SK-N-SH (cell line): ENCODE measurements around the gene POU4F3. TPM values are rescaled to one million over a fixed set of nuclear protein-coding genes. Genes with fewer than 3 reads are reported as not detected.

Experiments used
- CTCF ChIA-PET: fragments of 300-600, 350-600 bp; formaldehyde crosslinking; extraction: SDS; loops from one replicate; lab custom pipeline; 2021; lab: Yijun Ruan, JAX
- POLR2A ChIA-PET: fragments of 350-600 bp; sonication (Branson Sonifier 250); formaldehyde crosslinking; extraction: SDS; loops from one replicate; lab custom pipeline; 2020; ENCODE audit warnings: antibody characterized with exemption, inconsistent platforms; lab: Yijun Ruan, JAX
- DNase-seq: peaks from one replicate; pipeline ENCODE4 v3.0.0; 2012
- H2AFZ ChIP-seq: fragments of 200-600 bp; sonication (generic); 2 replicates; pipeline ENCODE4 v1.8.1; 2016; ENCODE audit warnings: antibody characterized with exemption, mild to moderate bottlenecking, low read depth
- H3F3A ChIP-seq: fragments of 200-600 bp; sonication (generic); replicated peaks from 2 replicates; pipeline ENCODE3; 2016; ENCODE audit warnings: antibody characterized with exemption, mild to moderate bottlenecking; ENCODE audit not compliant: insufficient read depth
- H3K27ac ChIP-seq, 2 experiments: fragments of 200-500 bp in 1 of 2; fragments of 200-600 bp in 1 of 2; sonication (Bioruptor generic) in 1 of 2; sonication (generic), shearing (Covaris generic) in 1 of 2; 2 replicates each; pipeline versions ENCODE4 v1.5.1 to v1.6.1; 2014 to 2016; ENCODE audit warnings: low read depth in 2 of 2, inconsistent platforms in 1 of 2, low read length in 1 of 2, mild to moderate bottlenecking in 1 of 2, mixed read lengths in 1 of 2
- H3K27me3 ChIP-seq: fragments of 200-600 bp; sonication (generic), shearing (Covaris generic); 2 replicates; pipeline ENCODE4 v1.6.1; 2016; ENCODE audit warnings: mixed run types; ENCODE audit not compliant: insufficient read depth
- H3K36me3 ChIP-seq, 2 experiments: fragments of 200-500 bp in 1 of 2; fragments of 200-600 bp in 1 of 2; sonication (Bioruptor generic) in 1 of 2; sonication (generic) in 1 of 2; replicated peaks in 1 of 2; 2 replicates each; pipeline versions ENCODE3 to v1.5.1; 2014 to 2016; ENCODE audit warnings: low read length in 1 of 2, mild to moderate bottlenecking in 1 of 2; ENCODE audit not compliant: insufficient read depth in 2 of 2, control insufficient read depth in 1 of 2
- H3K4me1 ChIP-seq, 2 experiments: fragments of 200-500 bp in 1 of 2; fragments of 200-600 bp in 1 of 2; sonication (Bioruptor generic) in 1 of 2; sonication (generic), shearing (Covaris generic) in 1 of 2; 2 replicates each; pipeline versions ENCODE4 v1.5.1 to v1.6.1; 2014 to 2016; ENCODE audit warnings: low read depth in 1 of 2, low read length in 1 of 2, mixed run types in 1 of 2; ENCODE audit not compliant: insufficient read depth in 2 of 2, control insufficient read depth in 1 of 2
- H3K4me2 ChIP-seq: fragments of 200-600 bp; sonication (generic), shearing (Covaris generic); 2 replicates; pipeline ENCODE4 v1.6.1; 2017; ENCODE audit warnings: mixed run types
- H3K4me3 ChIP-seq, 2 experiments: fragments of 200-500 bp in 1 of 2; fragments of 200-600 bp in 1 of 2; sonication (Bioruptor generic) in 1 of 2; sonication (generic), shearing (Covaris generic) in 1 of 2; 2 replicates each; pipeline versions ENCODE4 v1.5.1 to v1.8.1; 2014 to 2016; ENCODE audit warnings: low read depth in 2 of 2, inconsistent platforms in 1 of 2, low read length in 1 of 2, mild to moderate bottlenecking in 1 of 2, mixed read lengths in 1 of 2, moderate library complexity in 1 of 2
- H3K79me2 ChIP-seq: fragments of 200-600 bp; sonication (generic); 2 replicates; pipeline ENCODE4 v1.8.1; 2017; ENCODE audit warnings: mild to moderate bottlenecking; ENCODE audit not compliant: insufficient read depth
- H3K9ac ChIP-seq: fragments of 200-600 bp; sonication (generic); 2 replicates; pipeline ENCODE4 v1.6.1; 2017; ENCODE audit warnings: mixed run types
- H3K9me2 ChIP-seq: fragments of 200-600 bp; sonication (generic); 2 replicates; pipeline ENCODE4 v1.6.1; 2017; ENCODE audit warnings: mixed run types
- H3K9me3 ChIP-seq: fragments of 200-600 bp; sonication (generic); 2 replicates; pipeline ENCODE4 v1.6.1; 2017; ENCODE audit warnings: mixed run types, mild to moderate bottlenecking, moderate library complexity
- H4K20me1 ChIP-seq: fragments of 200-600 bp; sonication (generic); 2 replicates; pipeline ENCODE4 v1.6.1; 2017; ENCODE audit warnings: mild to moderate bottlenecking, mixed run types; ENCODE audit not compliant: insufficient read depth
- CHD2 ChIP-seq: fragments of 150-350 bp; IDR thresholded peaks from 2 replicates; pipeline ENCODE4 v1.6.1; 2018; ENCODE audit warnings: low read length; ENCODE audit not compliant: partially characterized antibody
- CTCF ChIP-seq: fragments of 200-600 bp; sonication (generic); IDR thresholded peaks from 2 replicates; pipeline ENCODE4 v1.6.1; 2017; ENCODE audit warnings: antibody characterized with exemption, mild to moderate bottlenecking, moderate library complexity
- ELF1 ChIP-seq: IDR thresholded peaks from 2 replicates; pipeline ENCODE4 v1.4.0; 2012
- EP300 ChIP-seq, 2 experiments: IDR thresholded peaks; 2 replicates each; pipeline versions ENCODE4 v1.4.0 to v1.6.1; 2012; ENCODE audit warnings: borderline replicate concordance in 1 of 2, low read depth in 1 of 2, low read length in 1 of 2
- EZH2phosphoT487 ChIP-seq: fragments of 200-600 bp; sonication (generic); IDR thresholded peaks from 2 replicates; pipeline ENCODE4 v1.6.1; 2017; ENCODE audit warnings: low read depth, mixed run types, mild to moderate bottlenecking, antibody characterized with exemption, moderate library complexity, borderline replicate concordance
- FOSL2 ChIP-seq: IDR thresholded peaks from 2 replicates; pipeline ENCODE4 v1.4.0; 2012; ENCODE audit warnings: low read depth, mild to moderate bottlenecking, moderate library complexity, borderline replicate concordance
- FOXJ3 ChIP-seq: sonication (generic); formaldehyde crosslinking; IDR thresholded peaks from 2 replicates; pipeline ENCODE4 v1.5.1; 2020; ENCODE audit warnings: mild to moderate bottlenecking, missing genetic modification reagents
- MAX ChIP-seq: IDR thresholded peaks from 2 replicates; pipeline ENCODE4 v1.4.0; 2012; ENCODE audit warnings: low read depth
- NFIC ChIP-seq: IDR thresholded peaks from 2 replicates; pipeline ENCODE4 v1.4.0; 2012; ENCODE audit warnings: borderline replicate concordance
- NRF1 ChIP-seq: IDR thresholded peaks from 2 replicates; pipeline ENCODE4 v1.6.1; 2012; ENCODE audit warnings: low read depth, mild to moderate bottlenecking, low read length
- RAD21 ChIP-seq: IDR thresholded peaks from 2 replicates; pipeline ENCODE4 v1.6.1; 2012; ENCODE audit warnings: mild to moderate bottlenecking, low read length
- RCOR1 ChIP-seq: fragments of 150-350 bp; IDR thresholded peaks from 2 replicates; pipeline ENCODE4 v1.6.1; 2017; ENCODE audit warnings: antibody characterized with exemption, low read length
- RFX5 ChIP-seq: IDR thresholded peaks from 2 replicates; pipeline ENCODE4 v1.6.1; 2012; ENCODE audit warnings: mild to moderate bottlenecking, improper control_type of control experiment, low read length
- SIN3A ChIP-seq: IDR thresholded peaks from 2 replicates; pipeline ENCODE4 v1.6.1; 2012; ENCODE audit warnings: low read depth, mild to moderate bottlenecking, low read length, moderate library complexity, borderline replicate concordance
- TAF1 ChIP-seq: IDR thresholded peaks from 2 replicates; pipeline ENCODE4 v1.6.1; 2012; ENCODE audit warnings: low read depth, mild to moderate bottlenecking, low read length, moderate library complexity, borderline replicate concordance
- TCF12 ChIP-seq: IDR thresholded peaks from 2 replicates; pipeline ENCODE4 v1.4.0; 2012
- YY1 ChIP-seq: IDR thresholded peaks from 2 replicates; pipeline ENCODE4 v1.4.0; 2012; ENCODE audit warnings: low read depth, mild to moderate bottlenecking
- WGBS: methylation state at CpG from one replicate; pipeline ENCODE4 v1.1.6; 2017; ENCODE audit warnings: low lambda C conversion rate; 5-methylcytosine and 5-hydroxymethylcytosine counted together
- polyA plus RNA-seq, 3 experiments: library from polyadenylated mRNA; depleted of rRNA; stranded (reverse); fragments of >200 nt; gene quantifications; 2 replicates each; pipeline ENCODE4 v1.2.3, GENCODE V29; 2012

Gene POU4F3
- 0.05 and 0.08 TPM in 2 replicates for polyA plus RNA-seq (2012; rRNA removed)
- 0.04 and 0.09 TPM in 2 replicates for polyA plus RNA-seq (2012; cell fraction: cytosol; rRNA removed)
- polyA plus RNA-seq (2012; cell fraction: nucleus; rRNA removed): 0.13 and 0.16 TPM in 2 replicates

GRCh38 chr5:146338774-146339714 is at the start of gene POU4F3:
Gene POU4F3, plus strand, starts transcription at chr5:146338839. Its CDS starts 274 bp downstream, at chr5:146339113.
- H3K9ac ChIP-seq: no peak within 1 kb of the TSS
- ChIA-PET CTCF (interaction anchor here (1.1 to 1.7 kb wide), 2 partner anchors 31 to 47 kb away, joined by 3 to 6 read pairs; no protein-coding TSS in a partner anchor), POLR2A (interaction anchor here (0.6 kb wide), 1 partner anchor 151 kb away, joined by 3 read pairs; no protein-coding TSS in a partner anchor)
- no peak within 1 kb of the TSS for H2AFZ ChIP-seq
- peak within 1 kb of the TSS; percentile 19; the same call in 1 of the 2 replicates for H3K4me2 ChIP-seq
- no peaks in the 10 kb centered on the region for H3K79me2 ChIP-seq
- peak; percentile 61 for DNase-seq
- WGBS: 6% methylated on average over 34 of the region's 70 CpGs
- H3K9me3 ChIP-seq: no peaks in the 10 kb centered on the region
- H3K36me3 ChIP-seq: no peaks in the 10 kb centered on the region
- no peaks in the 10 kb centered on the region; a peak in 1 of 4 replicates for H3K4me1 ChIP-seq
- no peak for TF ChIP-seq NRF1
- TF ChIP-seq EP300 (IDR thresholded peaks at IDR 0.05; ENCODE audit: borderline replicate concordance in 1 of 2, low read depth in 1 of 2, low read length in 1 of 2): no peak
- no peak for TF ChIP-seq SIN3A
- no peak for TF ChIP-seq TCF12
- TF ChIP-seq CHD2: no peak
- no peak for TF ChIP-seq CTCF
- no peak for TF ChIP-seq FOXJ3
- TF ChIP-seq RFX5: no peak
- no peak for TF ChIP-seq TAF1
- no peak for TF ChIP-seq RCOR1
- TF ChIP-seq EZH2phosphoT487: no peak
- no peak for TF ChIP-seq FOSL2
- TF ChIP-seq ELF1: no peak
- no peak for TF ChIP-seq YY1
- TF ChIP-seq RAD21: no peak
- TF ChIP-seq NFIC: no peak
- TF ChIP-seq MAX: no peak
- H4K20me1 ChIP-seq: no peaks in the 10 kb centered on the region
- no peaks in the 10 kb centered on the region for H3K9me2 ChIP-seq
- H3K27me3 ChIP-seq: peaks cover 77% of the 10 kb centered on the region
- H3F3A ChIP-seq: no peaks in the 10 kb centered on the region
- no peak within 1 kb of the TSS for H3K4me3 ChIP-seq
- no peak within 1 kb of the TSS for H3K27ac ChIP-seq
